HG03342 (cell line): ENCODE data around the gene SEMA4F.
"Not testable (repeated sequence)": the region's sequence is repeated elsewhere in the genome, so short reads cannot be mapped to it uniquely, and the experiment has no call there.

Experiments used
- ATAC-seq: cut with Tn5 transposase; IDR thresholded peaks from one replicate; pipeline ENCODE4 v1.9.1; 2021; ENCODE audit warnings: mild to moderate bottlenecking, moderate library complexity; ENCODE audit not compliant: unreplicated experiment

The SEMA4F gene

GRCh38 chr2:74653985-74654882 lies at the start of gene SEMA4F:
TSS of gene SEMA4F (plus strand) at chr2:74654247. CDS start at chr2:74654377, 130 bp downstream.
- ATAC-seq: peak; percentile 100

GRCh38 chr2:74606927-74607326 lies 47.1 kb upstream of the SEMA4F start:
- no peak for ATAC-seq

- no peak for ATAC-seq
Observed at GRCh38 chr2:74617122-74617521, 36.9 kb upstream of the SEMA4F start.

GRCh38 chr2:74618410-74619083 lies 35.5 kb upstream of the SEMA4F start:
- ATAC-seq: no peak

- ATAC-seq: no peak
Observed at GRCh38 chr2:74619651-74620297, 34.3 kb upstream of the SEMA4F start.

GRCh38 chr2:74620671-74621070 lies 33.4 kb upstream of the SEMA4F start:
- no peak for ATAC-seq

- ATAC-seq: no peak
Observed at GRCh38 chr2:74625658-74626425, 28.2 kb upstream of the SEMA4F start.

- no peak for ATAC-seq
Observed at GRCh38 chr2:74628538-74629105, 25.4 kb upstream of the SEMA4F start.

- ATAC-seq: not testable (repeated sequence)
Observed at GRCh38 chr2:74630454-74630853, 23.6 kb upstream of the SEMA4F start.

GRCh38 chr2:74632209-74632938 lies 21.7 kb upstream of the SEMA4F start:
- no peak for ATAC-seq

- no peak for ATAC-seq
Observed at GRCh38 chr2:74632939-74633312, 21.1 kb upstream of the SEMA4F start.

GRCh38 chr2:74639550-74639949 lies 14.5 kb upstream of the SEMA4F start:
- no peak for ATAC-seq

- no peak for ATAC-seq
Observed at GRCh38 chr2:74645344-74645743, 8.7 kb upstream of the SEMA4F start.

GRCh38 chr2:74646201-74646600 lies 7.8 kb upstream of the SEMA4F start:
- ATAC-seq: no peak

- ATAC-seq: no peak
Observed at GRCh38 chr2:74646834-74647482, 7.1 kb upstream of the SEMA4F start.

- no peak for ATAC-seq
Observed at GRCh38 chr2:74648009-74648443, 6.0 kb upstream of the SEMA4F start, which contains the start of gene M1AP. TSS of gene M1AP (minus strand) at chr2:74648330. CDS start at chr2:74640275, 8,055 bp downstream.

- ATAC-seq: peak; percentile 19
Observed at GRCh38 chr2:74653589-74653984, 460 bp upstream of the SEMA4F start.

GRCh38 chr2:74655579-74655978 lies 1.5 kb downstream of the SEMA4F start:
- ATAC-seq: no peak

GRCh38 chr2:74658516-74658915 lies 4.5 kb downstream of the SEMA4F start:
- ATAC-seq: no peak
